Esophagus muscularis mucosa (tissue), 4 donors: ENCODE data around the gene ZNF503.

Source experiments
- EP300 ChIP-seq: sonication (generic); formaldehyde crosslinking; IDR thresholded peaks from one replicate; pipeline ENCODE4 v1.6.1; 2017; ENCODE audit warnings: antibody characterized with exemption
- POLR2A ChIP-seq: fragments of 450-650 bp; IDR thresholded peaks from one replicate; pipeline ENCODE4 v1.6.1; 2017; ENCODE audit warnings: antibody characterized with exemption, moderate library complexity, mild to moderate bottlenecking, low read depth
- TF ChIP-seq, protein P1 (sequence below), 3 experiments: fragments of 200-600 bp in 2 of 3; fragments of 450-650 bp in 1 of 3; sonication (generic) in 2 of 3; IDR thresholded peaks; one replicate each; pipeline ENCODE4 v1.5.1; 2017 to 2019; ENCODE audit warnings: antibody characterized with exemption in 3 of 3, mild to moderate bottlenecking in 2 of 3, moderate library complexity in 1 of 3

DNA sequence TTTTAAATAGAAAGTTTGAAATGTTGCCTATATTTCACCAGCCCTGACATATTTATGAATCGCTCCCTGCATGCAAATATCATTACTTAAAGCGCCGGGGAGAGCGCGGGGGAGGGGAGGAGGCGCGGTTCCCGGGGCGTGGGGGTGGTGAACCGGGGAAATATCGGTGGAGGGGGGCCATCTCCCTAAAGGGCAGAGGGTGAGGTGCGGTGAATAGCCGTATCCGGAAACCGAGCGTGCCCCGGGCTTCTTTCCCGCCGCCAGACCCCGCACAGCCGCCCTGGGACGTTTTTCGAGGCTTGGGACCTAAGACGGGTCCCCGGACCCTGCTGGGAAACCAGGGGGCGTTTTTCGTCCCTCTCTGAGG is 6.9 kb upstream of the ZNF503 start:
- TF ChIP-seq, protein P1, sequence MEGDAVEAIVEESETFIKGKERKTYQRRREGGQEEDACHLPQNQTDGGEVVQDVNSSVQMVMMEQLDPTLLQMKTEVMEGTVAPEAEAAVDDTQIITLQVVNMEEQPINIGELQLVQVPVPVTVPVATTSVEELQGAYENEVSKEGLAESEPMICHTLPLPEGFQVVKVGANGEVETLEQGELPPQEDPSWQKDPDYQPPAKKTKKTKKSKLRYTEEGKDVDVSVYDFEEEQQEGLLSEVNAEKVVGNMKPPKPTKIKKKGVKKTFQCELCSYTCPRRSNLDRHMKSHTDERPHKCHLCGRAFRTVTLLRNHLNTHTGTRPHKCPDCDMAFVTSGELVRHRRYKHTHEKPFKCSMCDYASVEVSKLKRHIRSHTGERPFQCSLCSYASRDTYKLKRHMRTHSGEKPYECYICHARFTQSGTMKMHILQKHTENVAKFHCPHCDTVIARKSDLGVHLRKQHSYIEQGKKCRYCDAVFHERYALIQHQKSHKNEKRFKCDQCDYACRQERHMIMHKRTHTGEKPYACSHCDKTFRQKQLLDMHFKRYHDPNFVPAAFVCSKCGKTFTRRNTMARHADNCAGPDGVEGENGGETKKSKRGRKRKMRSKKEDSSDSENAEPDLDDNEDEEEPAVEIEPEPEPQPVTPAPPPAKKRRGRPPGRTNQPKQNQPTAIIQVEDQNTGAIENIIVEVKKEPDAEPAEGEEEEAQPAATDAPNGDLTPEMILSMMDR (IDR thresholded peaks at IDR 0.05): no peak
- TF ChIP-seq POLR2A: no peak
- TF ChIP-seq EP300: no peak
